SU-DHL-6 (cell line): ENCODE data around the gene N4BP2.
"Not testable (repeated sequence)": the region's sequence is repeated elsewhere in the genome, so short reads cannot be mapped to it uniquely, and the experiment has no call there.

Source experiments
- H2AFZ ChIP-seq: fragments of 200-600 bp; sonication (generic); 2 replicates; pipeline ENCODE4 v1.6.1; 2014; ENCODE audit warnings: low read depth, mild to moderate bottlenecking, moderate library complexity, mixed read lengths, antibody characterized with exemption, low read length; ENCODE audit not compliant: severe bottlenecking
- H3F3A ChIP-seq: fragments of 200-600 bp; shearing (Covaris generic); 2 replicates; pipeline ENCODE4 v1.6.0; 2016; ENCODE audit warnings: antibody characterized with exemption, mild to moderate bottlenecking; ENCODE audit not compliant: insufficient read depth
- H3K27ac ChIP-seq: fragments of 200-600 bp; sonication (generic); 2 replicates; pipeline ENCODE4 v1.5.1; 2016; ENCODE audit warnings: low read depth, mild to moderate bottlenecking, low read length, moderate library complexity, mixed read lengths
- H3K27me3 ChIP-seq: fragments of 200-600 bp; sonication (generic), shearing (Covaris generic); 2 replicates; pipeline ENCODE4 v1.6.0; 2014; ENCODE audit warnings: mild to moderate bottlenecking, low read length
- H3K36me3 ChIP-seq: fragments of 200-600 bp; sonication (generic); 2 replicates; pipeline ENCODE4 v1.6.1; 2014; ENCODE audit warnings: mild to moderate bottlenecking, low read length, mixed read lengths
- H3K4me2 ChIP-seq: fragments of 300-600, 200-600 bp; shearing (Covaris generic), sonication (generic); 2 replicates; pipeline ENCODE4 v1.6.0; 2014; ENCODE audit warnings: low read length, low read depth, mild to moderate bottlenecking; ENCODE audit not compliant: poor library complexity, severe bottlenecking
- H3K4me3 ChIP-seq: fragments of 200-600 bp; sonication (generic); 2 replicates; pipeline ENCODE4 v1.5.1; 2014; ENCODE audit warnings: antibody characterized with exemption, low read length, mild to moderate bottlenecking, mixed read lengths; ENCODE audit not compliant: insufficient read depth, poor library complexity, severe bottlenecking
- H3K79me2 ChIP-seq: fragments of 200-600 bp; sonication (generic); 2 replicates; pipeline ENCODE4 v1.6.1; 2014; ENCODE audit warnings: mild to moderate bottlenecking, low read length, moderate library complexity; ENCODE audit not compliant: insufficient read depth
- H3K9ac ChIP-seq: fragments of 200-600 bp; sonication (generic); 2 replicates; pipeline ENCODE4 v1.7.0; 2014; ENCODE audit warnings: mild to moderate bottlenecking, low read length
- H3K9me2 ChIP-seq: fragments of 200-600 bp; sonication (generic); replicated peaks from 2 replicates; pipeline ENCODE4 v1.6.1; 2014; ENCODE audit warnings: low read length; ENCODE audit not compliant: insufficient read depth
- H3K9me3 ChIP-seq: fragments of 200-600 bp; sonication (generic); 2 replicates; pipeline ENCODE4 v1.6.1; 2014; ENCODE audit warnings: low read length, mixed read lengths; ENCODE audit not compliant: insufficient read depth
- H4K20me1 ChIP-seq: fragments of 200-600 bp; sonication (generic); 2 replicates; pipeline ENCODE4 v1.6.1; 2014; ENCODE audit warnings: low read depth, mild to moderate bottlenecking, antibody characterized with exemption, low read length, moderate library complexity, mixed read lengths
- CTCF ChIP-seq: fragments of 200-600 bp; sonication (generic); IDR thresholded peaks from one replicate; pipeline ENCODE4 v1.5.1; 2017; ENCODE audit warnings: antibody characterized with exemption, mild to moderate bottlenecking, low read length, moderate library complexity; ENCODE audit not compliant: insufficient read depth, poor library complexity, severe bottlenecking
- EZH2phosphoT487 ChIP-seq: fragments of 200-600 bp; sonication (generic), shearing (Covaris generic); conservative IDR thresholded peaks from 2 replicates; pipeline ENCODE4 v1.6.1; 2018; ENCODE audit warnings: mild to moderate bottlenecking, antibody characterized with exemption, low read length, moderate library complexity, mixed read lengths

The N4BP2 gene

GRCh38 chr4:40070387-40070786 lies 13.7 kb downstream of the N4BP2 start:
- Histone ChIP-seq H4K20me1 (no peaks in the 10 kb centered on the region), H3K36me3 (no peaks in the 10 kb centered on the region), H3K9me3 (no peaks in the 10 kb centered on the region), H3K27me3 (no peaks in the 10 kb centered on the region), H3K9ac (no peak overlapping the region), H2AFZ (no peak overlapping the region), H3K79me2 (no peaks in the 10 kb centered on the region), H3K4me3 (no peak overlapping the region), H3F3A (no peaks in the 10 kb centered on the region), H3K9me2 (no peaks in the 10 kb centered on the region), H3K4me2 (no peak overlapping the region), H3K27ac (no peak overlapping the region)
- TF ChIP-seq EZH2phosphoT487 (no peak), CTCF (no peak)

GRCh38 chr4:40086421-40086820 lies 29.8 kb downstream of the N4BP2 start:
- Histone ChIP-seq H3K9ac (no peak overlapping the region), H3K27me3 (no peaks in the 10 kb centered on the region), H3K4me3 (no peak overlapping the region), H3K9me2 (no peaks in the 10 kb centered on the region), H3F3A (no peaks in the 10 kb centered on the region; the same call in 1 of the 2 replicates), H3K79me2 (no peaks in the 10 kb centered on the region), H3K36me3 (no peaks in the 10 kb centered on the region), H3K9me3 (no peaks in the 10 kb centered on the region), H2AFZ (no peak overlapping the region), H3K27ac (no peak overlapping the region), H3K4me2 (no peak overlapping the region), H4K20me1 (no peaks in the 10 kb centered on the region)
- no peak for TF ChIP-seq CTCF
- no peak for TF ChIP-seq EZH2phosphoT487

GRCh38 chr4:40087799-40088366 lies 31.2 kb downstream of the N4BP2 start:
- Histone ChIP-seq H3K9ac (no peak overlapping the region), H3K4me3 (no peak overlapping the region), H3K9me2 (no peaks in the 10 kb centered on the region), H3K9me3 (no peaks in the 10 kb centered on the region), H3K4me2 (no peak overlapping the region), H2AFZ (no peak overlapping the region), H3K36me3 (no peaks in the 10 kb centered on the region), H4K20me1 (no peaks in the 10 kb centered on the region), H3K27me3 (no peaks in the 10 kb centered on the region), H3K79me2 (no peaks in the 10 kb centered on the region), H3K27ac (no peak overlapping the region), H3F3A (no peaks in the 10 kb centered on the region; the same call in 1 of the 2 replicates)
- TF ChIP-seq EZH2phosphoT487 (no peak), CTCF (no peak)

GRCh38 chr4:40093400-40093799 lies 36.8 kb downstream of the N4BP2 start:
- H3F3A ChIP-seq, H3K27ac ChIP-seq, H3K27me3 ChIP-seq, H4K20me1 ChIP-seq, H3K9ac ChIP-seq, H3K79me2 ChIP-seq, H2AFZ ChIP-seq, H3K9me3 ChIP-seq, H3K9me2 ChIP-seq, H3K4me3 ChIP-seq, H3K4me2 ChIP-seq, H3K36me3 ChIP-seq: not testable (repeated sequence)
